ENCODE measurements around the gene MBOAT1.

The MBOAT1 gene

DNA sequence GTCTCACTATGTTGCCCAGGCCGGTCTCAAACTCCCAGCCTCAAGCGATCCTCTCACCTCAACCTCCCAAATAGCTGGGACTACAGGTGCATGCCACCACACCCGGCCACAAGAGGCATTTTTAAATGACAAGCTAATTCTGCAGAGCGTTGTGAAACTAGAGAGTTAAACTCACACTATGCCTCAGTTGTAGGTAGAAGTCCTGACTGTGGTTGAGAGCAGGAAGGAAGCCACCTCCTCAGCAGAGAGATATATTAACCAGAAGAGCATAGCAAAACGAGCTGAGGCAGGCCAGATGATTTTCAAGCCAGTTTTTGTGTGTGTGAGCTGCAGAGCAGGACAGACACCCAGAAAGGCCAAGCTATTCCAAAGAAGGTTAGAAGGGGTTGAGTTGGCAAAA lies 150.3 kb downstream of the MBOAT1 start:
- H3K4me3 ChIP-seq (ENCODE audit: low read length), result no peak overlapping the region
- TF ChIP-seq, protein P1, sequence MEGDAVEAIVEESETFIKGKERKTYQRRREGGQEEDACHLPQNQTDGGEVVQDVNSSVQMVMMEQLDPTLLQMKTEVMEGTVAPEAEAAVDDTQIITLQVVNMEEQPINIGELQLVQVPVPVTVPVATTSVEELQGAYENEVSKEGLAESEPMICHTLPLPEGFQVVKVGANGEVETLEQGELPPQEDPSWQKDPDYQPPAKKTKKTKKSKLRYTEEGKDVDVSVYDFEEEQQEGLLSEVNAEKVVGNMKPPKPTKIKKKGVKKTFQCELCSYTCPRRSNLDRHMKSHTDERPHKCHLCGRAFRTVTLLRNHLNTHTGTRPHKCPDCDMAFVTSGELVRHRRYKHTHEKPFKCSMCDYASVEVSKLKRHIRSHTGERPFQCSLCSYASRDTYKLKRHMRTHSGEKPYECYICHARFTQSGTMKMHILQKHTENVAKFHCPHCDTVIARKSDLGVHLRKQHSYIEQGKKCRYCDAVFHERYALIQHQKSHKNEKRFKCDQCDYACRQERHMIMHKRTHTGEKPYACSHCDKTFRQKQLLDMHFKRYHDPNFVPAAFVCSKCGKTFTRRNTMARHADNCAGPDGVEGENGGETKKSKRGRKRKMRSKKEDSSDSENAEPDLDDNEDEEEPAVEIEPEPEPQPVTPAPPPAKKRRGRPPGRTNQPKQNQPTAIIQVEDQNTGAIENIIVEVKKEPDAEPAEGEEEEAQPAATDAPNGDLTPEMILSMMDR (conservative IDR thresholded peaks at IDR 0.05; ENCODE audit: low read length), result no peak
- no peak for DNase-seq (ENCODE audit: low read depth)

DNA sequence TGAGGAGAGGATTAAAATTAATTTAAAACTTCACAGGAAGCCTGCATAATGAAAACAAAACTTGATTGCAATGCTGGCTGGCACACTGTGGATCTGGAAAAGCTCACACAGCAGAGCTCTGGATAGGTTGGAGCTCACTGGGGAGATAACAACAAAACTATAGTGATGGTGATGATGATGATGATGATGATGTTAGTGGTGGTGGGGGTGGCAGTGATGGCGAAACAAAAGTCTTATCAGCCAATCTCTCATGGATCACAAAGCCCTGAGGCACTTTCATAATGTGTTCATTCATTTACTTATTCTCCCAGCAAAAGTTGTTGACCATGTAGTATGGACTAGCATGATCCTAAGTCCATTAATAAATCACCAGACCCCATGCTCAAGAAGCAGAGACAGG lies 152.0 kb downstream of the MBOAT1 start:
- TF ChIP-seq, protein P1 (conservative IDR thresholded peaks at IDR 0.05; ENCODE audit: low read length), result no peak
- DNase-seq (ENCODE audit: low read depth), result no peak
- no peak overlapping the region for H3K4me3 ChIP-seq (ENCODE audit: low read length)

GRCh38 chr6:20058912-20059311 lies 153.4 kb downstream of the MBOAT1 start:
- DNase-seq (ENCODE audit: low read depth), result no peak
- TF ChIP-seq, protein P1 (conservative IDR thresholded peaks at IDR 0.05; ENCODE audit: low read length), result no peak
- no peak overlapping the region for H3K4me3 ChIP-seq (ENCODE audit: low read length)

DNA sequence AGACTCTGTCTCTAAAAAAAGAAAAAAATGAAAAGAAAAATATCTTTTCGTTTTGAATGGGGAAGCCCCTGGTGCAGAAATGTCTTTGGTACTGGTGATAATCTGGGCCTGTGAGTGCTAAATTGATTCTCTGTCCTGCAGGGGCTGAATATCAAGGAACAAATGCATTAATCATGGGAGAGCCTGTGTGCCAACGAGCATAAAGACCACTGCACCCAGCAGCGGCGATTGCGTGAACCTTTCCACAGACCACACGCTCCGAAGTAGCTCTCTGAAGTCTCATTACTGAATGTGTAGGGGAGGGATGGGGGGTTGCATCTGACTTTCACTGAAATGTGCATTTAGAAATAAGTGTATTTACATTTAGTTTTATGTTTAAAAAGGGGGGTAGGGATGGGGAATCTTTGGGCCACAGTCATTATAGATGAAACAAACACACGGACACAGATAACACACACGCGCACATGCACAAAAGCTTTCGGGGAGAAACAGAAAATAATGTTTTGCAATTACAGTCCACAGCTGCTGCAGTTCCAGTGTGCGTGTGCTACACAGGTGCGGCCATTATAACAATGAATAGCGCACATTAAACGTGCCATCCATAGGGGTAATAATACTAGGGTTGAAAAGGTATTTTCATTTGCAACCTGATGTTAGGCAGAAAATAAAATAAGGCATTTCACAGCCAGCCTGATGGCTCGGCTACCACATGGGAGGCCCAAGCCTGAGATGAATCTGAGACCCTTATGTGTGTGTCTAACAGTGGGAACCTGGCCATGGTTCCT lies 154.0 kb downstream of the MBOAT1 start:
- no peak for DNase-seq (ENCODE audit: low read depth)
- H3K4me3 ChIP-seq (ENCODE audit: low read length), result no peak overlapping the region
- TF ChIP-seq, protein P1 (conservative IDR thresholded peaks at IDR 0.05; ENCODE audit: low read length), result no peak

- TF ChIP-seq, protein P1 (conservative IDR thresholded peaks at IDR 0.05; ENCODE audit: low read length), result peak; percentile 70
- peak; percentile 58 for DNase-seq (ENCODE audit: low read depth)
- no peak overlapping the region for H3K4me3 ChIP-seq (ENCODE audit: low read length)
Measured at GRCh38 chr6:20056350-20056992, 155.8 kb downstream of the MBOAT1 start.

- no peak for DNase-seq (ENCODE audit: low read depth)
- TF ChIP-seq, protein P1 (conservative IDR thresholded peaks at IDR 0.05; ENCODE audit: low read length), result no peak
- no peak overlapping the region for H3K4me3 ChIP-seq (ENCODE audit: low read length)
Measured at GRCh38 chr6:20055916-20056315, 156.4 kb downstream of the MBOAT1 start.
